Measurements from ENCODE around the gene SLC22A25. TPM values are rescaled to one million over a fixed set of nuclear protein-coding genes. Genes with fewer than 3 reads are reported as not detected.
"Not testable (repeated sequence)": the region's sequence is repeated elsewhere in the genome, so short reads cannot be mapped to it uniquely, and the experiment has no call there.

The SLC22A25 gene
- total RNA-seq, 1 donor from 2014 or later, result not detected

- Mint-ChIP-seq H3K36me3 (ENCODE audit: low read depth) (no peaks in the 10 kb centered on the region), H3K27ac (no peak overlapping the region), H3K27me3 (peaks cover 23% of the 10 kb centered on the region), H3K4me3 (no peak overlapping the region), H3K9me3 (no peaks in the 10 kb centered on the region), H3K4me1 (no peaks in the 10 kb centered on the region)
- DNase-seq, result no peak
- TF ChIP-seq, protein P1, sequence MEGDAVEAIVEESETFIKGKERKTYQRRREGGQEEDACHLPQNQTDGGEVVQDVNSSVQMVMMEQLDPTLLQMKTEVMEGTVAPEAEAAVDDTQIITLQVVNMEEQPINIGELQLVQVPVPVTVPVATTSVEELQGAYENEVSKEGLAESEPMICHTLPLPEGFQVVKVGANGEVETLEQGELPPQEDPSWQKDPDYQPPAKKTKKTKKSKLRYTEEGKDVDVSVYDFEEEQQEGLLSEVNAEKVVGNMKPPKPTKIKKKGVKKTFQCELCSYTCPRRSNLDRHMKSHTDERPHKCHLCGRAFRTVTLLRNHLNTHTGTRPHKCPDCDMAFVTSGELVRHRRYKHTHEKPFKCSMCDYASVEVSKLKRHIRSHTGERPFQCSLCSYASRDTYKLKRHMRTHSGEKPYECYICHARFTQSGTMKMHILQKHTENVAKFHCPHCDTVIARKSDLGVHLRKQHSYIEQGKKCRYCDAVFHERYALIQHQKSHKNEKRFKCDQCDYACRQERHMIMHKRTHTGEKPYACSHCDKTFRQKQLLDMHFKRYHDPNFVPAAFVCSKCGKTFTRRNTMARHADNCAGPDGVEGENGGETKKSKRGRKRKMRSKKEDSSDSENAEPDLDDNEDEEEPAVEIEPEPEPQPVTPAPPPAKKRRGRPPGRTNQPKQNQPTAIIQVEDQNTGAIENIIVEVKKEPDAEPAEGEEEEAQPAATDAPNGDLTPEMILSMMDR (IDR thresholded peaks at IDR 0.05), result no peak
- CTCF ChIA-PET, result no interaction called here
- intact Hi-C loops (cut with micrococcal nuclease), result no loop called here
- POLR2A ChIA-PET, result no interaction called here
- no peak for ATAC-seq (ENCODE audit: low read depth)
Measured at GRCh38 chr11:63242089-63242781, 1.2 kb downstream of the SLC22A25 start.

DNA sequence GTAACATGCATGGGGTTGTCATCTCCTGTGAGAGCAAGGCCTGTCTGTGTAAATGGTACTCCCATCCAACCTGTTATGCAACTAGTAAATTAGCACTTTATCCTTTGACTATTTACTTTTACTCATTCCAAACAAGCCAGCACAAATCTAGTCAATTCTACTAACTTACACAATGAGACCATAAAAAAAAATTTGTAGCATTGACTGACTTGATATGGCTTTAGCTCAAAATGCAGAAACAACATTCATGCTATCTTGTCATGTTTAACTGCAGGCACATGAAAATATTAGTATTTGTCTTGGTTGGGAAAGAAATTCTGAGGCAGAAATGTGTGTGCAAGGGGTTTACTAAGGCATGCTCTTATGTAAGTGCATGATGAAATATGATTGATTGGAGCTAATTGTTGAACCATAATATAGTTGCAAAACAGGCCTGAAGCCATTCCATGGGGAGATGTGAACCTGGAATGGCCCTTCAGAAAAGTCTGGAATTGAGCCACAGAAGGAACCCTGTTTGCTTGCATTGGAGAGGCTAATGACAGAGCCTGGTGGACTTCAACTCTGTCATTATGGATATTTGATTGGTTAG is 2.5 kb downstream of the SLC22A25 start:
- H3K4me1 Mint-ChIP-seq, result no peaks in the 10 kb centered on the region
- H3K36me3 Mint-ChIP-seq (ENCODE audit: low read depth), result no peaks in the 10 kb centered on the region

GRCh38 chr11:63240098-63240497 is 3.3 kb downstream of the SLC22A25 start:
- Mint-ChIP-seq H3K4me3 (no peak overlapping the region), H3K36me3 (ENCODE audit: low read depth) (no peaks in the 10 kb centered on the region), H3K27ac (no peak overlapping the region), H3K27me3 (peaks cover 7% of the 10 kb centered on the region), H3K9me3 (no peaks in the 10 kb centered on the region), H3K4me1 (no peaks in the 10 kb centered on the region)
- ATAC-seq (ENCODE audit: low read depth), result no peak
- DNase-seq, result no peak
- POLR2A ChIA-PET, result no interaction called here
- CTCF ChIA-PET, result no interaction called here
- intact Hi-C loops (cut with micrococcal nuclease), result no loop called here
- TF ChIP-seq, protein P1 (IDR thresholded peaks at IDR 0.05), result no peak

More for the DNA sequence above, 2.5 kb downstream of the SLC22A25 start:
- TF ChIP-seq, protein P1 (IDR thresholded peaks at IDR 0.05), result no peak
- ATAC-seq (ENCODE audit: low read depth), result no peak
- no peaks in the 10 kb centered on the region for H3K9me3 Mint-ChIP-seq
- no peak for DNase-seq
- H3K27ac Mint-ChIP-seq, result no peak overlapping the region
- intact Hi-C loops (cut with micrococcal nuclease), result no loop called here
- peaks cover 10% of the 10 kb centered on the region for H3K27me3 Mint-ChIP-seq
- CTCF ChIA-PET, result no interaction called here
- H3K4me3 Mint-ChIP-seq, result no peak overlapping the region
- POLR2A ChIA-PET, result no interaction called here

DNA sequence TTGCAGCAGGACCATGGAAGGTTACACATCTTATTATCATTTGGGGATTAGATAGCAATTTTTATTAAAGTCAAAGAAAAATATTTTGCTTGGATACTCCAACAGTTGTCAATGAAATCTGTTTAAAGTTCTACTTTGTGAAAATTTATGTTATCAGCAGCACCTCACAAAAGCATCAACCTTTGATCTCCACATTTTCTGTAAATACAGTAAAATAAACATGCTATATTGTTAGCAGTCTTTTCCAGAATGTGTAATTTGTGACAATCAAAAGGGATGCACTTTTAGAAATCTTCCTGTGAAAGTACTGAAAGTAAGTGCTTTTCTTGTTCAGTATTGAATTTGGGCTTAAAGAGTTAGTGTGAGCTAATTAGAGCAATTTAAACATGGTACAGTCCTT is 4.1 kb downstream of the SLC22A25 start:
- Mint-ChIP-seq H3K4me1 (no peaks in the 10 kb centered on the region), H3K27ac (no peak overlapping the region), H3K36me3 (ENCODE audit: low read depth) (no peaks in the 10 kb centered on the region), H3K4me3 (no peak overlapping the region), H3K9me3 (no peaks in the 10 kb centered on the region), H3K27me3 (peaks cover 8% of the 10 kb centered on the region)
- CTCF ChIA-PET, result no interaction called here
- intact Hi-C loops (cut with micrococcal nuclease), result no loop called here
- POLR2A ChIA-PET, result no interaction called here
- TF ChIP-seq, protein P1 (IDR thresholded peaks at IDR 0.05), result no peak
- ATAC-seq (ENCODE audit: low read depth), result no peak
- no peak for DNase-seq

DNA sequence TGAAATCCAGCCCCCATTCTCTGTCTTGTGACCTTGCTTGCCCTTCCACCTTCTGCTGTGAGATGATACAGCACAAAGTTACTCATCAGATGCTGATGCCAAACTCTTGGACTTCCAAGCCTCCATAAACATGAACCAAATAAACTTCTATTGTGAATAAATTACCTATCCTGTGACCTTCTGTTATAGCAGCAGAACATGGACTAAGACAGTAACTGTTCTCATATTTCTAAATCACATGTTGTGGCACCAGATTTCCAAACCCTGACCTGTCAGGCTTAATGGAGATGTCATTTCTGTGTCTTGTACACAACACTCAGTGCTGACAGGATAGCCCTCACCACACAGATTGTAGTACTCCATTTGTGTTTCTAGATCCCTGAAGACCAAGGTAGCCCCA is 6.0 kb downstream of the SLC22A25 start:
- CTCF ChIA-PET, result no interaction called here
- Mint-ChIP-seq H3K4me1 (no peaks in the 10 kb centered on the region), H3K27ac (no peak overlapping the region), H3K4me3 (no peak overlapping the region), H3K27me3 (peaks cover 1% of the 10 kb centered on the region), H3K36me3 (ENCODE audit: low read depth) (no peaks in the 10 kb centered on the region), H3K9me3 (peaks cover under 1% of the 10 kb centered on the region)
- no peak for DNase-seq
- POLR2A ChIA-PET, result no interaction called here
- no peak for ATAC-seq (ENCODE audit: low read depth)
- intact Hi-C loops (cut with micrococcal nuclease), result no loop called here
- TF ChIP-seq, protein P1 (IDR thresholded peaks at IDR 0.05), result no peak

DNA sequence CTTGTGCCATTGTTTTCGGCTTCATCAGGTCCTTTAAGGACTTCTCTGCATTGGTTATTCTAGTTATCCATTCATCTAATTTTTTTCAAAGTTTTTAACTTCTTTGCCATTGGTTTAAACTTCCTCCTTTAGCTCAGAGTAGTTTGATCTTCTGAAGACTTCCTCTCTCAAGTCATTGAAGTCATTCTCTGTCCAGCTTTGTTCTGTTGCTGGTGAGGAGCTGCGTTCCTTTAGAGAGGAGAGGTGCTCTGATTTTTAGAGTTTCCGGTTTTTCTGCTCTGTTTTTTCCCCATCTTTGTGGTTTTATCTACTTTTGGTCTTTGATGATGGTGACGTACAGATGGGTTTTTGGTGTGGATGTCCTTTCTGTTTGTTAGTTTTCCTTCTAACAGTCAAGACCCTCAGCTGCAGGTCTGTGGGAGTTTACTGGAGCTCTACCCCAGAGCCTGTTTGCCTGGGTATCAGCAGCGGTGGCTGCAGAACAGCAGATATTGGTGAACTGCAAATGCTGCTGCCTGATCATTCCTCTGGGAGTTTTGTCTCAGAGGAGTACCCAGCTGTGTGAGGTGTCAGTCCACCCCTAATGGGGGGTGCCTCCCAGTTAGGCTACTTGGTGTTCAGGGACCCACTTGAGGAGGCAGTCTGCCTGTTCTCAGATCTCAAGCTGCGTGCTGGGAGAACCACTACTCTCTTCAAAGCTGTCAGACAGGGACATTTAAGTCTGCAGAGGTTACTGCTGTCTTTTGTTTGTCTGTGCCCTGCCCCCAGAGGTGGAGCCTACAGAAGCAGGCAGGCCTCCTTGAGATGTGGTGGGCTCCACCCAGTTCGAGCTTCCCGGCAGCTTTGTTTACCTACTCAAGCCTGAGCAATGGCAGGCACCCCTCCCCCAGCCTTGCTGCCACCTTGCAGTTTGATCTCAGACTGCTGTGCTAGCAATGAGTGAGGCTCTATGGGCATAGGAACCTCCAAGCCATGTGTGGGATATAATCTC is 7.6 kb downstream of the SLC22A25 start:
- CTCF ChIA-PET; ATAC-seq (ENCODE audit: low read depth); H3K27ac Mint-ChIP-seq; intact Hi-C loops (cut with micrococcal nuclease); DNase-seq; H3K9me3 Mint-ChIP-seq; H3K27me3 Mint-ChIP-seq; POLR2A ChIA-PET; H3K4me1 Mint-ChIP-seq; H3K36me3 Mint-ChIP-seq (ENCODE audit: low read depth); H3K4me3 Mint-ChIP-seq: not testable (repeated sequence)
